Natural killer cell treated with Interleukin-12 subunit alpha and Interleukin-12 subunit beta and Interleukin-15 and Interleukin-18, amount 100 ng/mL, for 72 hours (primary cell): ENCODE results near the gene CSAG3. TPM values are rescaled to one million over a fixed set of nuclear protein-coding genes. Genes with fewer than 3 reads are reported as not detected.
A peak's percentile ranks its signal among the peaks of the same experiment; 100 is the strongest.
"Not testable (repeated sequence)": the region's sequence is repeated elsewhere in the genome, so short reads cannot be mapped to it uniquely, and the experiment has no call there.

Source experiments
- ATAC-seq, 2 donors: fragments of 150-1000 bp; cut with Tn5 transposase in 1 of 2; sonication (Bioruptor Pico), chemical (Tn5 transposase) in 1 of 2; 2 replicates each; pipeline ENCODE4 v1.10.0; 2021
- DNase-seq: peaks from one replicate; pipeline ENCODE4 v3.0.0; 2022; ENCODE audit warnings: low spot score
- H3K27ac Mint-ChIP-seq, 2 donors: 1 replicate in 1 of 2; 2 replicates in 1 of 2; pipeline ENCODE4 v1.8.0; 2022; ENCODE audit warnings: mixed read lengths in 2 of 2, mild to moderate bottlenecking in 1 of 2, moderate library complexity in 1 of 2
- H3K27me3 Mint-ChIP-seq, 2 donors: 1 replicate in 1 of 2; 2 replicates in 1 of 2; pipeline ENCODE4 v1.8.0; 2022; ENCODE audit warnings: mixed read lengths in 2 of 2
- H3K36me3 Mint-ChIP-seq: one replicate; pipeline ENCODE4 v1.8.0; 2022; ENCODE audit warnings: mixed read lengths
- H3K4me1 Mint-ChIP-seq, 2 donors: 1 replicate in 1 of 2; 2 replicates in 1 of 2; pipeline ENCODE4 v1.8.0; 2022; ENCODE audit warnings: low read depth in 2 of 2, mixed read lengths in 2 of 2, mild to moderate bottlenecking in 1 of 2
- H3K4me3 Mint-ChIP-seq: one replicate; pipeline ENCODE4 v1.8.0; 2022; ENCODE audit warnings: mixed read lengths
- H3K9me3 Mint-ChIP-seq: 2 replicates; pipeline ENCODE4 v1.8.0; 2022; ENCODE audit warnings: mixed read lengths
- total RNA-seq, 2 donors: library from RNA; stranded (reverse); gene quantifications; one replicate each; pipeline ENCODE4 v1.2.3, GENCODE V29; 2022

CSAG3 gene
- not detected for total RNA-seq

- H3K9me3 Mint-ChIP-seq, H3K36me3 Mint-ChIP-seq, H3K27ac Mint-ChIP-seq, ATAC-seq, H3K4me3 Mint-ChIP-seq, H3K4me1 Mint-ChIP-seq, DNase-seq, H3K27me3 Mint-ChIP-seq: not testable (repeated sequence)
Observed at GRCh38 chrX:152758918-152759317, at the start of gene CSAG3. Gene CSAG3, plus strand, starts transcription at chrX:152759218.

GRCh38 chrX:152713195-152713594 is 45.8 kb upstream of the CSAG3 start:
- H3K9me3 Mint-ChIP-seq, H3K4me1 Mint-ChIP-seq, ATAC-seq, H3K27me3 Mint-ChIP-seq, H3K4me3 Mint-ChIP-seq, H3K36me3 Mint-ChIP-seq, H3K27ac Mint-ChIP-seq, DNase-seq: not testable (repeated sequence)

- not testable (repeated sequence) for H3K36me3 Mint-ChIP-seq, H3K27me3 Mint-ChIP-seq, DNase-seq
Observed at GRCh38 chrX:152713815-152714787, 44.9 kb upstream of the CSAG3 start, which contains the start of gene MAGEA2B. Gene MAGEA2B, plus strand, starts transcription at chrX:152714628. Its CDS starts 2,479 bp downstream, at chrX:152717107.

GRCh38 chrX:152725409-152725808 is 33.6 kb upstream of the CSAG3 start:
- Mint-ChIP-seq H3K4me1 (no peaks in the 10 kb centered on the region), H3K27me3 (peaks cover 11 to 15% of the 10 kb centered on the region in 2 donors), H3K36me3 (no peaks in the 10 kb centered on the region), H3K27ac (no peak overlapping the region), H3K9me3 (no peaks in the 10 kb centered on the region), H3K4me3 (no peak overlapping the region)
- ATAC-seq (no peak), DNase-seq (no peak)

More at GRCh38 chrX:152713815-152714787, 44.9 kb upstream of the CSAG3 start, which contains the start of gene MAGEA2B:
- H3K4me1 Mint-ChIP-seq, ATAC-seq, H3K9me3 Mint-ChIP-seq, H3K4me3 Mint-ChIP-seq, H3K27ac Mint-ChIP-seq: not testable (repeated sequence)

- Mint-ChIP-seq H3K4me1 (no peaks in the 10 kb centered on the region), H3K36me3 (no peaks in the 10 kb centered on the region), H3K9me3 (no peaks in the 10 kb centered on the region), H3K4me3 (no peak within 1 kb of the TSS), H3K27me3 (peaks cover 11 to 25% of the 10 kb centered on the region in 2 donors), H3K27ac (no peak within 1 kb of the TSS)
- DNase-seq (no peak), ATAC-seq (no peak)
Observed at GRCh38 chrX:152733261-152733975, 25.6 kb upstream of the CSAG3 start, which contains the start of the genes CSAG1 and MAGEA12. Gene CSAG1, minus strand, starts transcription at chrX:152733721. Its CDS starts 1,261 bp downstream, at chrX:152732460. Gene MAGEA12, plus strand, starts transcription at chrX:152733757. Its CDS starts 2,405 bp downstream, at chrX:152736162.

- peaks cover 4 to 23% of the 10 kb centered on the region in 2 donors for H3K27me3 Mint-ChIP-seq
- not testable (repeated sequence) for H3K4me3 Mint-ChIP-seq, H3K36me3 Mint-ChIP-seq, H3K4me1 Mint-ChIP-seq, DNase-seq, H3K9me3 Mint-ChIP-seq, H3K27ac Mint-ChIP-seq, ATAC-seq
Observed at GRCh38 chrX:152734143-152734858, 24.7 kb upstream of the CSAG3 start.

GRCh38 chrX:152735101-152735500 is 23.9 kb upstream of the CSAG3 start:
- Mint-ChIP-seq H3K27me3 (peaks cover 0 to 20% of the 10 kb centered on the region in 2 donors), H3K9me3 (no peaks in the 10 kb centered on the region), H3K36me3 (no peaks in the 10 kb centered on the region), H3K4me3 (no peak overlapping the region), H3K27ac (no peak overlapping the region), H3K4me1 (no peaks in the 10 kb centered on the region)
- ATAC-seq (peak in 1 of 2 donors; percentile 15), DNase-seq (no peak)

GRCh38 chrX:152735860-152736511 is 23.0 kb upstream of the CSAG3 start:
- no peaks in the 10 kb centered on the region for H3K9me3 Mint-ChIP-seq
- no peaks in the 10 kb centered on the region for H3K36me3 Mint-ChIP-seq
- DNase-seq: no peak
- H3K4me1 Mint-ChIP-seq: no peaks in the 10 kb centered on the region
- H3K27me3 Mint-ChIP-seq: peaks cover 0 to 22% of the 10 kb centered on the region in 2 donors
- no peak overlapping the region for H3K4me3 Mint-ChIP-seq
- no peak overlapping the region for H3K27ac Mint-ChIP-seq
- no peak for ATAC-seq

- not testable (repeated sequence) for H3K4me1 Mint-ChIP-seq, H3K36me3 Mint-ChIP-seq, H3K27ac Mint-ChIP-seq, DNase-seq, H3K4me3 Mint-ChIP-seq, H3K9me3 Mint-ChIP-seq, ATAC-seq
- peaks cover 0 to 17% of the 10 kb centered on the region in 2 donors for H3K27me3 Mint-ChIP-seq
Observed at GRCh38 chrX:152736528-152736927, 22.5 kb upstream of the CSAG3 start.

GRCh38 chrX:152738560-152738959 is 20.5 kb upstream of the CSAG3 start:
- peaks cover 0 to 17% of the 10 kb centered on the region in 2 donors for H3K27me3 Mint-ChIP-seq
- H3K36me3 Mint-ChIP-seq: no peaks in the 10 kb centered on the region
- ATAC-seq: no peak
- no peaks in the 10 kb centered on the region for H3K4me1 Mint-ChIP-seq
- H3K27ac Mint-ChIP-seq: no peak overlapping the region
- H3K9me3 Mint-ChIP-seq: no peaks in the 10 kb centered on the region
- no peak for DNase-seq
- H3K4me3 Mint-ChIP-seq: no peak overlapping the region

GRCh38 chrX:152753686-152754650 is 5.0 kb upstream of the CSAG3 start, which contains the start of gene MAGEA2:
Gene MAGEA2, minus strand, starts transcription at chrX:152753842. Its CDS starts 2,479 bp downstream, at chrX:152751363.
- not testable (repeated sequence) for H3K4me1 Mint-ChIP-seq, H3K36me3 Mint-ChIP-seq

GRCh38 chrX:152754871-152755270 is 4.1 kb upstream of the CSAG3 start:
- ATAC-seq, H3K36me3 Mint-ChIP-seq, H3K27ac Mint-ChIP-seq, H3K4me1 Mint-ChIP-seq, H3K4me3 Mint-ChIP-seq, DNase-seq, H3K27me3 Mint-ChIP-seq, H3K9me3 Mint-ChIP-seq: not testable (repeated sequence)

More at GRCh38 chrX:152753686-152754650, 5.0 kb upstream of the CSAG3 start, which contains the start of gene MAGEA2:
- DNase-seq, H3K27me3 Mint-ChIP-seq, H3K9me3 Mint-ChIP-seq, ATAC-seq, H3K27ac Mint-ChIP-seq, H3K4me3 Mint-ChIP-seq: not testable (repeated sequence)
